Panc1 (cell line): ENCODE measurements around the gene EMILIN3.

Source experiments
- POLR2AphosphoS5 ChIP-seq: IDR thresholded peaks from 2 replicates; pipeline ENCODE4 v1.6.1; 2012; ENCODE audit warnings: mild to moderate bottlenecking, low read depth, low read length, moderate library complexity
- SIN3A ChIP-seq: IDR thresholded peaks from 2 replicates; pipeline ENCODE4 v1.6.1; 2012; ENCODE audit warnings: low read depth, mild to moderate bottlenecking, low read length, moderate library complexity, borderline replicate concordance; ENCODE audit not compliant: insufficient read depth
- TF ChIP-seq, protein P1 (sequence below), 2 experiments: IDR thresholded peaks; 2 replicates each; pipeline ENCODE4 v1.6.1; 2011 to 2012; ENCODE audit warnings: low read depth in 2 of 2, control low read depth in 1 of 2, low read length in 1 of 2, mild to moderate bottlenecking in 1 of 2, moderate library complexity in 1 of 2; ENCODE audit not compliant: insufficient read depth in 1 of 2
- TF ChIP-seq, protein P2 (sequence below): fragments of 450-650 bp; IDR thresholded peaks from 2 replicates; pipeline ENCODE4 v1.5.1; 2017; ENCODE audit warnings: mild to moderate bottlenecking

DNA sequence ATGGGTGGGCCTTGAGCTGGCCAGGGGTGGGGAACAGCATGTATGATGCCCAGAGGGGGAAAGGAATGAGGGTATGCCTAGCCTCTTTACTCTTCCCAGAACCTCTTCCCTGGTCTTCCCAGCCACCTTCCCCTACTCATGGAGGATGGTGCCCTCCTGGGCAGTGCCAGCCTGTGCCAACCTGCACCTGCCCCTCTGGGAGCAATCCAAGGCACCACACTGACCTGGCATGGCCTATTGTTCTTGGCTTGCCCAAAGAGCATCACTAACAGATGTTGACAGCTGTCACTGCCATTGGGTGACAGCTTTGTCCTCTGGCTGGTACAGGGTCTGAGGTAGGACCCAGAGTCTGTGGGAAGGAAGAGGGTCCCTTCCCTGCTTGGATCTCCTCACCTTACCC, 13.1 kb downstream of the EMILIN3 start:
- TF ChIP-seq, protein P1, sequence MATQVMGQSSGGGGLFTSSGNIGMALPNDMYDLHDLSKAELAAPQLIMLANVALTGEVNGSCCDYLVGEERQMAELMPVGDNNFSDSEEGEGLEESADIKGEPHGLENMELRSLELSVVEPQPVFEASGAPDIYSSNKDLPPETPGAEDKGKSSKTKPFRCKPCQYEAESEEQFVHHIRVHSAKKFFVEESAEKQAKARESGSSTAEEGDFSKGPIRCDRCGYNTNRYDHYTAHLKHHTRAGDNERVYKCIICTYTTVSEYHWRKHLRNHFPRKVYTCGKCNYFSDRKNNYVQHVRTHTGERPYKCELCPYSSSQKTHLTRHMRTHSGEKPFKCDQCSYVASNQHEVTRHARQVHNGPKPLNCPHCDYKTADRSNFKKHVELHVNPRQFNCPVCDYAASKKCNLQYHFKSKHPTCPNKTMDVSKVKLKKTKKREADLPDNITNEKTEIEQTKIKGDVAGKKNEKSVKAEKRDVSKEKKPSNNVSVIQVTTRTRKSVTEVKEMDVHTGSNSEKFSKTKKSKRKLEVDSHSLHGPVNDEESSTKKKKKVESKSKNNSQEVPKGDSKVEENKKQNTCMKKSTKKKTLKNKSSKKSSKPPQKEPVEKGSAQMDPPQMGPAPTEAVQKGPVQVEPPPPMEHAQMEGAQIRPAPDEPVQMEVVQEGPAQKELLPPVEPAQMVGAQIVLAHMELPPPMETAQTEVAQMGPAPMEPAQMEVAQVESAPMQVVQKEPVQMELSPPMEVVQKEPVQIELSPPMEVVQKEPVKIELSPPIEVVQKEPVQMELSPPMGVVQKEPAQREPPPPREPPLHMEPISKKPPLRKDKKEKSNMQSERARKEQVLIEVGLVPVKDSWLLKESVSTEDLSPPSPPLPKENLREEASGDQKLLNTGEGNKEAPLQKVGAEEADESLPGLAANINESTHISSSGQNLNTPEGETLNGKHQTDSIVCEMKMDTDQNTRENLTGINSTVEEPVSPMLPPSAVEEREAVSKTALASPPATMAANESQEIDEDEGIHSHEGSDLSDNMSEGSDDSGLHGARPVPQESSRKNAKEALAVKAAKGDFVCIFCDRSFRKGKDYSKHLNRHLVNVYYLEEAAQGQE (IDR thresholded peaks at IDR 0.05; ENCODE audit: insufficient read depth in 1 of 2, low read depth in 2 of 2, low read length in 1 of 2): no peak
- no peak for TF ChIP-seq POLR2AphosphoS5
- TF ChIP-seq, protein P2, sequence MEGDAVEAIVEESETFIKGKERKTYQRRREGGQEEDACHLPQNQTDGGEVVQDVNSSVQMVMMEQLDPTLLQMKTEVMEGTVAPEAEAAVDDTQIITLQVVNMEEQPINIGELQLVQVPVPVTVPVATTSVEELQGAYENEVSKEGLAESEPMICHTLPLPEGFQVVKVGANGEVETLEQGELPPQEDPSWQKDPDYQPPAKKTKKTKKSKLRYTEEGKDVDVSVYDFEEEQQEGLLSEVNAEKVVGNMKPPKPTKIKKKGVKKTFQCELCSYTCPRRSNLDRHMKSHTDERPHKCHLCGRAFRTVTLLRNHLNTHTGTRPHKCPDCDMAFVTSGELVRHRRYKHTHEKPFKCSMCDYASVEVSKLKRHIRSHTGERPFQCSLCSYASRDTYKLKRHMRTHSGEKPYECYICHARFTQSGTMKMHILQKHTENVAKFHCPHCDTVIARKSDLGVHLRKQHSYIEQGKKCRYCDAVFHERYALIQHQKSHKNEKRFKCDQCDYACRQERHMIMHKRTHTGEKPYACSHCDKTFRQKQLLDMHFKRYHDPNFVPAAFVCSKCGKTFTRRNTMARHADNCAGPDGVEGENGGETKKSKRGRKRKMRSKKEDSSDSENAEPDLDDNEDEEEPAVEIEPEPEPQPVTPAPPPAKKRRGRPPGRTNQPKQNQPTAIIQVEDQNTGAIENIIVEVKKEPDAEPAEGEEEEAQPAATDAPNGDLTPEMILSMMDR: no peak
- TF ChIP-seq SIN3A: no peak
